Measurements from ENCODE around the gene THAP6.

GRCh38 chr4:75542824-75543223 lies 28.6 kb downstream of the THAP6 start:
- no peak for TF ChIP-seq CTCF (IDR thresholded peaks at IDR 0.05)
- no peak for TF ChIP-seq POLR2A (IDR thresholded peaks at IDR 0.05)
